GM12801 (cell line): ENCODE measurements around the gene SLC35E1.

Experiments
- TF ChIP-seq, protein P1 (sequence below): IDR thresholded peaks from one replicate; pipeline ENCODE4 v1.5.1; 2011; ENCODE audit warnings: control low read depth; ENCODE audit not compliant: insufficient read length; ENCODE audit errors: extremely low read depth

SLC35E1 gene

GRCh38 chr19:16585808-16586476 lies 13.7 kb upstream of the SLC35E1 start:
- TF ChIP-seq, protein P1, sequence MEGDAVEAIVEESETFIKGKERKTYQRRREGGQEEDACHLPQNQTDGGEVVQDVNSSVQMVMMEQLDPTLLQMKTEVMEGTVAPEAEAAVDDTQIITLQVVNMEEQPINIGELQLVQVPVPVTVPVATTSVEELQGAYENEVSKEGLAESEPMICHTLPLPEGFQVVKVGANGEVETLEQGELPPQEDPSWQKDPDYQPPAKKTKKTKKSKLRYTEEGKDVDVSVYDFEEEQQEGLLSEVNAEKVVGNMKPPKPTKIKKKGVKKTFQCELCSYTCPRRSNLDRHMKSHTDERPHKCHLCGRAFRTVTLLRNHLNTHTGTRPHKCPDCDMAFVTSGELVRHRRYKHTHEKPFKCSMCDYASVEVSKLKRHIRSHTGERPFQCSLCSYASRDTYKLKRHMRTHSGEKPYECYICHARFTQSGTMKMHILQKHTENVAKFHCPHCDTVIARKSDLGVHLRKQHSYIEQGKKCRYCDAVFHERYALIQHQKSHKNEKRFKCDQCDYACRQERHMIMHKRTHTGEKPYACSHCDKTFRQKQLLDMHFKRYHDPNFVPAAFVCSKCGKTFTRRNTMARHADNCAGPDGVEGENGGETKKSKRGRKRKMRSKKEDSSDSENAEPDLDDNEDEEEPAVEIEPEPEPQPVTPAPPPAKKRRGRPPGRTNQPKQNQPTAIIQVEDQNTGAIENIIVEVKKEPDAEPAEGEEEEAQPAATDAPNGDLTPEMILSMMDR, result no peak

GRCh38 chr19:16585094-16585801 lies 13.0 kb upstream of the SLC35E1 start:
- TF ChIP-seq, protein P1, result no peak

DNA sequence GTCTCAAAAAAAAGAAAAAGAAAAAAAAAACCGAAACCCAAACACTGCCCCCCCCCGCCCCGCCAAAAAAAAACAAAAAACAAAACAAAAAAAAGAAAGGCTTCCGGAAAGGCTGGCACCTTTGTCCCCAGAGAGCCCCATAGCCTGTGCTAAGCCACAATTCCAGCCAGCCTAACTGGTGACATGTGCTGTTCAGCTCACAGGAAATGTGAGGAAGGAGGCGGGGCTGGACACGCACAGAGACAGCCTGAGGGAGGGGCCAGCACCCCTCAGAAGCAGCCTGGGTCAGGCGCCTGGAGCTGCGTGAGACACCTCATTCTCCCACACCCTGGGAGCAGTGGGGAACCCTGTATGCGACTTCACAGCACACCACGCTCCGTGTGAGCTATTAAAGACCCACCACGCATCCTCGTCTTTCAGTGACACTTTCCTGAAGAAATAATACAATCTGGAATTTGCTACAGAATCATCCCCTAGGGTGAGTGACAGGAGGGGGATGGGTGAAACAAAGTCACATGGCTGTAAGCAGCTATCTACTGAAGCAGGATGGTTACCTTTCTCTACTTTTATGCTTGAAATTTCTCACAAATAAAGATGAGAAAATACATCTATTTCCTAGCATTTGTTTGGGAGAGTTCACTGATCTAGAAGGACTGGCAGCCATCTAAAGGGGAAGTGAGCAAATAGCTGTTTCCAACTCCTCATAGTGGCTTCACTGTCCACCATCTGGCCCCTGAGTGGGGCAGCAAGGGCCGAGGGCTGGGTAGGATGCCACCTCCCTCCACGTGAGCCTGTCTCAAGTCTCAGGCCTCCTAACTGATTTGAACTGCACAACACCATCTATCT lies 12.3 kb upstream of the SLC35E1 start:
- TF ChIP-seq, protein P1, result no peak

GRCh38 chr19:16582486-16583261 lies 10.5 kb upstream of the SLC35E1 start:
- TF ChIP-seq, protein P1, result no peak

GRCh38 chr19:16581971-16582343 lies 9.7 kb upstream of the SLC35E1 start:
- TF ChIP-seq, protein P1, result no peak

DNA sequence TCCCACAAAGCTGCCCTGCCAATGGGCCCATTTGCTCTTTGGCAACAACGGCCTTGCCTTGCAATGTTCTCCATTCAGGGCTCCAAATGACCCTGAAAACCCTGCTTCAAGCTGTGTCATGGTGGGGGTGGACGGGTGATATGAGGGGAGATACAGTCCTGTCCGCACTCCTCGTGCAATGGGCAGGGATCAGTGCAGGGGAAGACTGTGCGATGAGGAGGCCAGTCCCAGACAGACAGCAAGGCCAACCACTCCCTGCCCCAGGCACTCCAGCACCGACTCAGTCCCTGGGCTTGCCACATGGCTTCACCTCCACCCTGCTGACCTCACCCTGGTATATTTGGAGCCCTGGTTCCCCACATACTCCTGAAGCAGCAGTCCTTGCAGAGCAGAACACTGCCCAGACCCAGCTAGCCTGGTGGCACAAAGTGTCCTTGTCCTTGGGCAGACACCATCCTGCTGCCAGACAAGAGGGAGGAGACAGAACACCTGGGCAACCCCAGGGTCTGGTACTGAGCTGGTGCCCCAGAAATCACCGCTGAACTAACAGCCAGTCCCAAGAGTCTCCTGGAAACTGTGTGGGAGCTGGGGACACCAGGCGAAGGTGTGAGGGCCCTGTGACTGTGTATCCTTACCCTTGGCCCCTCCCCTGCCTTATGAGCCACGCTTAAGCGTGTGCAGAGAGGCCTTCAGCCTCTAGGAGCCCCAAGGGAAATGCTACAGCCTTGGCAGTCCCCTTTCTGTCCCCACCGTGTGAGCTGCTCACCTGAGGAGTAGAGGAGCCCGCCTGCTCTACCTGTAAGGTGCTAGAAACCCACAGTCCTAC lies 9.1 kb upstream of the SLC35E1 start:
- TF ChIP-seq, protein P1, result no peak
